Ammon's horn (tissue), 1 donor: ENCODE measurements around the gene FRY.

Experiments
- DNase-seq: peaks from one replicate; pipeline ENCODE4 v3.0.0-alpha.2; 2016; ENCODE audit warnings: low spot score

FRY gene

GRCh38 chr13:32222046-32222676, 190.6 kb downstream of the FRY start:
- DNase-seq: no peak

- no peak for DNase-seq
Measured at GRCh38 chr13:32224916-32225315, 193.3 kb downstream of the FRY start.

GRCh38 chr13:32225481-32225931, 193.9 kb downstream of the FRY start:
- no peak for DNase-seq

- DNase-seq: no peak
Measured at GRCh38 chr13:32228330-32229041, 196.9 kb downstream of the FRY start.

GRCh38 chr13:32229443-32229842, 197.9 kb downstream of the FRY start:
- DNase-seq: peak; percentile 60

GRCh38 chr13:32232263-32232662, 200.7 kb downstream of the FRY start:
- DNase-seq: no peak

GRCh38 chr13:32233062-32233461, 201.5 kb downstream of the FRY start:
- peak; percentile 15 for DNase-seq

GRCh38 chr13:32234914-32235313, 203.3 kb downstream of the FRY start:
- DNase-seq: no peak

GRCh38 chr13:32237681-32238080, 206.1 kb downstream of the FRY start:
- DNase-seq: no peak

- DNase-seq: no peak
Measured at GRCh38 chr13:32243695-32244094, 212.1 kb downstream of the FRY start.

- DNase-seq: no peak
Measured at GRCh38 chr13:32245555-32245954, 214.0 kb downstream of the FRY start.

- DNase-seq: peak; percentile 27
Measured at GRCh38 chr13:32246468-32246867, 214.9 kb downstream of the FRY start.

GRCh38 chr13:32247887-32248286, 216.3 kb downstream of the FRY start:
- no peak for DNase-seq

- no peak for DNase-seq
Measured at GRCh38 chr13:32248801-32249200, 217.2 kb downstream of the FRY start.

GRCh38 chr13:32252812-32253438, 221.4 kb downstream of the FRY start:
- DNase-seq: no peak

- DNase-seq: no peak
Measured at GRCh38 chr13:32253911-32254399, 222.4 kb downstream of the FRY start.

GRCh38 chr13:32254416-32254815, 222.8 kb downstream of the FRY start:
- no peak for DNase-seq

GRCh38 chr13:32254916-32255723, 223.5 kb downstream of the FRY start:
- DNase-seq: no peak

GRCh38 chr13:32255724-32256109, 224.1 kb downstream of the FRY start:
- no peak for DNase-seq

- DNase-seq: no peak
Measured at GRCh38 chr13:32256243-32256642, 224.7 kb downstream of the FRY start.

GRCh38 chr13:32257649-32258048, 226.1 kb downstream of the FRY start:
- no peak for DNase-seq

GRCh38 chr13:32259116-32259515, 227.5 kb downstream of the FRY start:
- DNase-seq: no peak
